IPS-15b (cell line): ENCODE data around the gene PMM1.

Source experiments
- H3K27me3 ChIP-seq: one replicate; pipeline ENCODE4 v1.6.1; 2013; ENCODE audit warnings: low read length; ENCODE audit not compliant: control insufficient read depth, insufficient read depth
- H3K36me3 ChIP-seq: one replicate; pipeline ENCODE4 v1.6.1; 2013; ENCODE audit warnings: low read length; ENCODE audit not compliant: control insufficient read depth, insufficient read depth
- H3K4me1 ChIP-seq: one replicate; pipeline ENCODE4 v1.6.1; 2013; ENCODE audit warnings: mild to moderate bottlenecking, low read length; ENCODE audit not compliant: control insufficient read depth, insufficient read depth
- H3K4me3 ChIP-seq: one replicate; pipeline ENCODE4 v1.5.1; 2013; ENCODE audit warnings: low read depth, low read length
- H3K9ac ChIP-seq: one replicate; pipeline ENCODE4 v1.6.1; 2013; ENCODE audit warnings: low read depth, mild to moderate bottlenecking, low read length
- H3K9me3 ChIP-seq: one replicate; pipeline ENCODE4 v1.6.1; 2013; ENCODE audit warnings: mild to moderate bottlenecking, low read length; ENCODE audit not compliant: control insufficient read depth, insufficient read depth

PMM1 gene

GRCh38 chr22:41542224-41542623, 47.4 kb downstream of the PMM1 start:
- H3K9me3 ChIP-seq, result no peaks in the 10 kb centered on the region
- no peak overlapping the region for H3K4me3 ChIP-seq
- peaks cover 2% of the 10 kb centered on the region for H3K27me3 ChIP-seq
- H3K9ac ChIP-seq, result no peak overlapping the region
- peaks cover 7% of the 10 kb centered on the region for H3K36me3 ChIP-seq
- H3K4me1 ChIP-seq, result peaks cover 10% of the 10 kb centered on the region

GRCh38 chr22:41541484-41541883, 48.2 kb downstream of the PMM1 start:
- Histone ChIP-seq H3K27me3 (peaks cover 2% of the 10 kb centered on the region), H3K9ac (no peak overlapping the region), H3K36me3 (peaks cover 7% of the 10 kb centered on the region), H3K9me3 (no peaks in the 10 kb centered on the region), H3K4me3 (no peak overlapping the region), H3K4me1 (peaks cover 12% of the 10 kb centered on the region)

GRCh38 chr22:41540365-41540764, 49.3 kb downstream of the PMM1 start:
- Histone ChIP-seq H3K9me3 (no peaks in the 10 kb centered on the region), H3K36me3 (peaks cover 7% of the 10 kb centered on the region), H3K9ac (no peak overlapping the region), H3K27me3 (peaks cover 2% of the 10 kb centered on the region), H3K4me1 (peaks cover 11% of the 10 kb centered on the region), H3K4me3 (no peak overlapping the region)

GRCh38 chr22:41540006-41540315, 49.7 kb downstream of the PMM1 start:
- no peak overlapping the region for H3K9ac ChIP-seq
- peaks cover 7% of the 10 kb centered on the region for H3K4me1 ChIP-seq
- no peaks in the 10 kb centered on the region for H3K27me3 ChIP-seq
- no peaks in the 10 kb centered on the region for H3K9me3 ChIP-seq
- H3K4me3 ChIP-seq, result no peak overlapping the region
- peaks cover 7% of the 10 kb centered on the region for H3K36me3 ChIP-seq

- Histone ChIP-seq H3K36me3 (peaks cover 7% of the 10 kb centered on the region), H3K4me1 (peaks cover 5% of the 10 kb centered on the region), H3K4me3 (no peak overlapping the region), H3K9me3 (no peaks in the 10 kb centered on the region), H3K27me3 (no peaks in the 10 kb centered on the region), H3K9ac (no peak overlapping the region)
Measured at GRCh38 chr22:41539146-41540005, 50.3 kb downstream of the PMM1 start.

GRCh38 chr22:41538583-41538982, 51.1 kb downstream of the PMM1 start:
- Histone ChIP-seq H3K9ac (no peak overlapping the region), H3K27me3 (no peaks in the 10 kb centered on the region), H3K36me3 (peaks cover 8% of the 10 kb centered on the region)

GRCh38 chr22:41537203-41537602, 52.4 kb downstream of the PMM1 start:
- Histone ChIP-seq H3K36me3 (peaks cover 19% of the 10 kb centered on the region), H3K4me3 (no peak overlapping the region), H3K4me1 (peaks cover 8% of the 10 kb centered on the region), H3K9me3 (no peaks in the 10 kb centered on the region), H3K9ac (no peak overlapping the region), H3K27me3 (no peaks in the 10 kb centered on the region)

More at GRCh38 chr22:41538583-41538982, 51.1 kb downstream of the PMM1 start:
- Histone ChIP-seq H3K4me1 (peaks cover 5% of the 10 kb centered on the region), H3K4me3 (no peak overlapping the region), H3K9me3 (no peaks in the 10 kb centered on the region)

- no peak overlapping the region for H3K9ac ChIP-seq
- no peak overlapping the region for H3K4me3 ChIP-seq
- H3K4me1 ChIP-seq, result peaks cover 8% of the 10 kb centered on the region
- peaks cover 36% of the 10 kb centered on the region for H3K36me3 ChIP-seq
- H3K9me3 ChIP-seq, result no peaks in the 10 kb centered on the region
- H3K27me3 ChIP-seq, result no peaks in the 10 kb centered on the region
Measured at GRCh38 chr22:41535244-41535643, 54.4 kb downstream of the PMM1 start.

GRCh38 chr22:41534219-41534618, 55.4 kb downstream of the PMM1 start:
- Histone ChIP-seq H3K36me3 (peaks cover 36% of the 10 kb centered on the region), H3K9me3 (no peaks in the 10 kb centered on the region), H3K4me3 (no peak overlapping the region), H3K4me1 (peaks cover 8% of the 10 kb centered on the region), H3K27me3 (no peaks in the 10 kb centered on the region), H3K9ac (no peak overlapping the region)

GRCh38 chr22:41532908-41533825, 56.5 kb downstream of the PMM1 start:
- Histone ChIP-seq H3K9ac (no peak overlapping the region), H3K36me3 (peaks cover 44% of the 10 kb centered on the region)

GRCh38 chr22:41531715-41532477, 57.7 kb downstream of the PMM1 start:
- Histone ChIP-seq H3K36me3 (peaks cover 54% of the 10 kb centered on the region), H3K4me3 (no peak overlapping the region), H3K9me3 (no peaks in the 10 kb centered on the region), H3K4me1 (peaks cover 5% of the 10 kb centered on the region), H3K9ac (no peak overlapping the region), H3K27me3 (no peaks in the 10 kb centered on the region)

More at GRCh38 chr22:41532908-41533825, 56.5 kb downstream of the PMM1 start:
- no peak overlapping the region for H3K4me3 ChIP-seq
- peaks cover 8% of the 10 kb centered on the region for H3K4me1 ChIP-seq
- no peaks in the 10 kb centered on the region for H3K27me3 ChIP-seq
- no peaks in the 10 kb centered on the region for H3K9me3 ChIP-seq
